Thyroid gland (tissue), 4 donors: Measurements from ENCODE around the gene USP36.

Source experiments
- POLR2A ChIP-seq, 2 donors: fragments of 450-650 bp; IDR thresholded peaks; one replicate each; pipeline ENCODE4 v1.6.1; 2017; ENCODE audit warnings: antibody characterized with exemption in 2 of 2, mild to moderate bottlenecking in 2 of 2, moderate library complexity in 1 of 2
- TF ChIP-seq, protein P1 (sequence below), 6 experiments: fragments of 200-600 bp in 3 of 6; fragments of 450-650 bp in 3 of 6; sonication (generic) in 3 of 6; IDR thresholded peaks; one replicate each; pipeline ENCODE4 v1.5.1; 2016 to 2019; ENCODE audit warnings: antibody characterized with exemption in 6 of 6, mild to moderate bottlenecking in 2 of 6, inconsistent platforms in 1 of 6, moderate library complexity in 1 of 6

DNA sequence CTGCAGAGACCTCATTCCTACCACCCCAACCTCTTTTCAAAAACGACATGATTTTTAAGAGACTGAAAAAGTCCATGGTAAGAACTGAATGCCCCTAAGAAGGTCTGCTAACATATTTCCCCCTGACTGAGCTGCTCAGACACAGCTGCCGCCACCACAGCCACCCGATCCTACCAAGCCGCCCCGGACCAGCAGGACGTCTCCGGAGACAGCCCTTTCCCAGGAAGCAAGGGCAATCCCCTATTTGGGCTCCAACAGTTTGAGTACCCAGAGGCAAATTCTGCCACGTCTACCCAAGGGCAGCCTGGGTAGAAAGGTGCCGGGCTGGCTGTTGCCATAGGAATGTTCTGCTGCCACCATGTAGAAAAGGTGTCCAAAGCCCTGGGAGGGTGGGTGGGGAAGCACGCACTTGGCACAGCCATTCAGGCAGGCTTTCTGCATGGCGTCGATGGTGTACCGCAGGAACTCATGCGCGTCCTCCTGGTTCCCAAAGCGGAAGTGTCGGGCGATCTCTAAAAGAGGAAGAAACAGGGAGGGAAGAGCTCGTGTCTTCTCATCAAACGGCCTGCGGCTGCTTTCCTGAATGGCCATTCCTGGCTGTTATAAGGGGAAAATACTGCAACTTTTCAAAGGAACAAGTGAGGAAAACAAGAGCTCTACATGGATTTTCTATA lies 13.6 kb downstream of the USP36 start:
- TF ChIP-seq, protein P1, sequence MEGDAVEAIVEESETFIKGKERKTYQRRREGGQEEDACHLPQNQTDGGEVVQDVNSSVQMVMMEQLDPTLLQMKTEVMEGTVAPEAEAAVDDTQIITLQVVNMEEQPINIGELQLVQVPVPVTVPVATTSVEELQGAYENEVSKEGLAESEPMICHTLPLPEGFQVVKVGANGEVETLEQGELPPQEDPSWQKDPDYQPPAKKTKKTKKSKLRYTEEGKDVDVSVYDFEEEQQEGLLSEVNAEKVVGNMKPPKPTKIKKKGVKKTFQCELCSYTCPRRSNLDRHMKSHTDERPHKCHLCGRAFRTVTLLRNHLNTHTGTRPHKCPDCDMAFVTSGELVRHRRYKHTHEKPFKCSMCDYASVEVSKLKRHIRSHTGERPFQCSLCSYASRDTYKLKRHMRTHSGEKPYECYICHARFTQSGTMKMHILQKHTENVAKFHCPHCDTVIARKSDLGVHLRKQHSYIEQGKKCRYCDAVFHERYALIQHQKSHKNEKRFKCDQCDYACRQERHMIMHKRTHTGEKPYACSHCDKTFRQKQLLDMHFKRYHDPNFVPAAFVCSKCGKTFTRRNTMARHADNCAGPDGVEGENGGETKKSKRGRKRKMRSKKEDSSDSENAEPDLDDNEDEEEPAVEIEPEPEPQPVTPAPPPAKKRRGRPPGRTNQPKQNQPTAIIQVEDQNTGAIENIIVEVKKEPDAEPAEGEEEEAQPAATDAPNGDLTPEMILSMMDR (IDR thresholded peaks at IDR 0.05): no peak
- no peak for TF ChIP-seq POLR2A (IDR thresholded peaks at IDR 0.05)
